GM10248 (cell line): ENCODE data around the gene OLFM4.

Experiments used
- CTCF ChIA-PET: fragments of 300-600 bp; sonication (Branson Sonifier 250); formaldehyde crosslinking; extraction: SDS; loops from one replicate; lab custom pipeline; 2021; ENCODE audit warnings: antibody characterized with exemption; lab: Yijun Ruan, JAX
- POLR2A ChIA-PET: fragments of 350-650 bp; sonication (Branson Sonifier 250); formaldehyde crosslinking; extraction: SDS; loops from one replicate; lab custom pipeline; 2020; ENCODE audit warnings: antibody characterized with exemption; lab: Yijun Ruan, JAX
- DNase-seq: peaks from one replicate; pipeline ENCODE4 v3.0.0; 2012; ENCODE audit errors: extremely low spot score
- TF ChIP-seq, protein P1 (sequence below): IDR thresholded peaks from 2 replicates; pipeline ENCODE4 v1.5.1; 2012; ENCODE audit warnings: mild to moderate bottlenecking, low read depth; ENCODE audit errors: extremely low read depth, missing control alignments, control extremely low read depth

The OLFM4 gene

DNA sequence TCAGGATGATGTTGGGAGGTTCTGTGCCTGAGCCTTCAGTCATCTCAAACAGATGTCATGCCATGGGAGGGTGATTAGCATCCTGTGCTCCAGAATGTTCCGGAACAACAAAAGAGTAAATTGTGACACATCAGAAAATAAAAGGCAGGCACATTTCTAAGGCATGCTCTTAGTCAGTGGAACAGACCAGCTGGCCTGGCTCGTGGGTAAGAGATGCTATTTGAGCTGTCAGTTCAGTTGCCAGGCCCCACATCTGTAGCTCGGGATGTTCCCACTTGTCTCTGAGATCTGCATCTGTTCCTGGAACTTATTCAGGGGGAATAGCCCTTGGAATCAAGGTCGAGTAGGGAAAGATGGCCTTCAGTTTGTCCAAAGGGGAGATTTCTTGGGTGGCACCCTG lies 26.0 kb downstream of the OLFM4 start:
- ChIA-PET CTCF (no interaction called here), POLR2A (no interaction called here)
- TF ChIP-seq, protein P1, sequence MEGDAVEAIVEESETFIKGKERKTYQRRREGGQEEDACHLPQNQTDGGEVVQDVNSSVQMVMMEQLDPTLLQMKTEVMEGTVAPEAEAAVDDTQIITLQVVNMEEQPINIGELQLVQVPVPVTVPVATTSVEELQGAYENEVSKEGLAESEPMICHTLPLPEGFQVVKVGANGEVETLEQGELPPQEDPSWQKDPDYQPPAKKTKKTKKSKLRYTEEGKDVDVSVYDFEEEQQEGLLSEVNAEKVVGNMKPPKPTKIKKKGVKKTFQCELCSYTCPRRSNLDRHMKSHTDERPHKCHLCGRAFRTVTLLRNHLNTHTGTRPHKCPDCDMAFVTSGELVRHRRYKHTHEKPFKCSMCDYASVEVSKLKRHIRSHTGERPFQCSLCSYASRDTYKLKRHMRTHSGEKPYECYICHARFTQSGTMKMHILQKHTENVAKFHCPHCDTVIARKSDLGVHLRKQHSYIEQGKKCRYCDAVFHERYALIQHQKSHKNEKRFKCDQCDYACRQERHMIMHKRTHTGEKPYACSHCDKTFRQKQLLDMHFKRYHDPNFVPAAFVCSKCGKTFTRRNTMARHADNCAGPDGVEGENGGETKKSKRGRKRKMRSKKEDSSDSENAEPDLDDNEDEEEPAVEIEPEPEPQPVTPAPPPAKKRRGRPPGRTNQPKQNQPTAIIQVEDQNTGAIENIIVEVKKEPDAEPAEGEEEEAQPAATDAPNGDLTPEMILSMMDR = no peak
- no peak for DNase-seq

DNA sequence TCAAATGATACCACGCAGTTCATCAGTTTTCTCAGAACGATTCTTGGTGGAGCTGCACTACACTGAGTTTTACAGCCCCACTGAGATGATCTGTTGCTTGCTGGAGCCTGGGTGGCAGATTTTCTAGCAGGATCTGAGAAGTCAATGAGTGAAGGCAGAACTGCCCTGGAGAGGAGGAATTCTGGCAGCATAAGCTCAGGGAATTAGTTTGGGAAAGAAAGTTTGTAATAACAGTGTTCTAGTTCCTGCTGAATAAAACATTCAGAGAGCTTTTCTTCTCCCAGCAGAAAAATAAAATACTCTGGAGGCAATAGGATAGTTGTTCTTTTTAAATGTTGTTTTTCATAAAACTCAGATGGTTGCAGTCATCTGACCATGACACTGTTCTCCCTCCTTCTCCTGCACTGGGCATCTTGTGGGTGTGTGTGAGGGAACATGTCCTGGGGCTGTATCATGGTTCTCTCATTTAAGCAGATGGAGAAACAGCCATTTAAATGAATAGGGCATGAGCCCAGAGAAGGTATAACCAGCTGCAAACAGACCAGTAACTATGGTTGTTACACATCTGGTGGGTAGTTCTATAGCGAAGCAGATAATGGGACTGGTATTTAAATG lies 29.6 kb downstream of the OLFM4 start:
- TF ChIP-seq, protein P1 = no peak
- DNase-seq = no peak
- POLR2A ChIA-PET = no interaction called here
- CTCF ChIA-PET = interaction anchor here (1.4 kb wide), 1 partner anchor 11 kb away, joined by 5 read pairs; no protein-coding TSS in a partner anchor

DNA sequence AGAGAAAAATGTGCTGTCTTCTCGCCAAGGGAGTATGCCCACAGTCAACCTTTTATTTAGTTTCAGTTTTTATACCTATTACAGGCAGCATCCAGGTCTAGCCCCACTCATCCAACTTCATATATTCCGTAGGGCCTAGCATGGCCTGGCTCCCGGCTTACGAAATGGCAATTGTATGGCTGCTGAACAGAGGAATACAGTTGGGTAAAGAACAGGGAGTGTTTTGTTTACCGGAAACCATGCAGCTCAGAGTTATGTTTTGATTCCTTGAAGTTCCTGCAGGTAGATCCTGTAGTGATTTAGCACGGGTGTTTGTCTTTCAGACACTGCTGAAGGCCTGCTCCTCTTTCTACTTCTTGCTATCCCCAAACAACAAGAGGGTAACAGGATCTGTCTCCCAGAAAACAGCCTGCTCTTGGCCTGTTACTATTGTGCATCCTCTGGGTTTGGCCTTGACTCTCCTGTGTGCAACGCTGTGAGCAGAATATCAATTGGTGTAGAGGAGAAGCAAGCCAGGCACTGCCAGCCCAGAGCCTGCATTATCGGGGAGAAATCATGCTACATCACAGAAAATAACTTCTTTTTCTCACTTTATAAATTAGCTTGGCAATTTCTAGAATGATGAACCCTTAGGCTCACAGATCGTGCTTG lies 32.4 kb downstream of the OLFM4 start:
- TF ChIP-seq, protein P1 = no peak
- ChIA-PET POLR2A (no interaction called here), CTCF (interaction anchor here (2.2 kb wide), 1 partner anchor 9 kb away, joined by 6 read pairs; no protein-coding TSS in a partner anchor)
- DNase-seq = no peak

DNA sequence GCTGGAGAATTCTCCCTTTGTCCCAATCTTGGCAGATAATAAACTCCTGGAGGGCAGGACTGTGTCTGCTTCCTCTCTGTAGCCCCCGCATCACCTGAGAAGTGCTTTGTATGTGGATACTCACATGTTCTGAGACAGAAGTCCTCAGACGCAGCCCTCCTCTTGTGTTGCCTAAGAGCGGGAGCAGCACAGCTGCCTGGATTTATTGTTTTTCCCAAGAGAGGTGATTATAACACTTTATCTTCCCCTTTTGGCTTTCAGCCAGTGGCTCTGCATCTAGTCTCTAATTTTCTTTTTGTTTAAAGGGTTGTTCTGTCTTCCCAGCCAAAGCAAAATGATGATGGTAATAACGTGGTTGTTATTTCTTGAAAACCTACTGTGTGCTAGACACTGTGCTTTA lies 36.1 kb downstream of the OLFM4 start:
- ChIA-PET POLR2A (no interaction called here), CTCF (no interaction called here)
- no peak for DNase-seq
- TF ChIP-seq, protein P1 = no peak

DNA sequence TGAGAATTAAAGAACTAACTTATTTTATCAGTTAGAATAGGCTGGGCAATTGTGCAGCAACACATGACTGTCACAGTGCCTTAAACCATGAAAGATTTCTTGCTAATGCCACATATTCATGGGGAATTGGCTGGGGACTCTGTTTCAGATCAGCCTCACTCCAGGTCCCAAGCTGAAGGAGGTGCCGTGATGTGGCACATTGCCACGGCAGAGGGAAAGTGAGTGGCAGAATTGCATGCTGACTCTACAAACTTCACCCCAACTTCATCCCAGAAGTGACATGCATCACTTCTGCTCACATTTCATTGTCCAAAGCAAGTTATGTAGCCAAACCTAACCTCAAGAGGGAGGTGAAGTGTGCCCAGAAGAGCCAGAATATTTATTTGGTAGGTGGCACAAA lies 37.8 kb downstream of the OLFM4 start:
- POLR2A ChIA-PET = no interaction called here
- TF ChIP-seq, protein P1 = no peak
- CTCF ChIA-PET = interaction anchor here (1.1 to 1.2 kb wide), 2 partner anchors 9 to 17 kb away, joined by 3 to 4 read pairs; no protein-coding TSS in a partner anchor
- no peak for DNase-seq

DNA sequence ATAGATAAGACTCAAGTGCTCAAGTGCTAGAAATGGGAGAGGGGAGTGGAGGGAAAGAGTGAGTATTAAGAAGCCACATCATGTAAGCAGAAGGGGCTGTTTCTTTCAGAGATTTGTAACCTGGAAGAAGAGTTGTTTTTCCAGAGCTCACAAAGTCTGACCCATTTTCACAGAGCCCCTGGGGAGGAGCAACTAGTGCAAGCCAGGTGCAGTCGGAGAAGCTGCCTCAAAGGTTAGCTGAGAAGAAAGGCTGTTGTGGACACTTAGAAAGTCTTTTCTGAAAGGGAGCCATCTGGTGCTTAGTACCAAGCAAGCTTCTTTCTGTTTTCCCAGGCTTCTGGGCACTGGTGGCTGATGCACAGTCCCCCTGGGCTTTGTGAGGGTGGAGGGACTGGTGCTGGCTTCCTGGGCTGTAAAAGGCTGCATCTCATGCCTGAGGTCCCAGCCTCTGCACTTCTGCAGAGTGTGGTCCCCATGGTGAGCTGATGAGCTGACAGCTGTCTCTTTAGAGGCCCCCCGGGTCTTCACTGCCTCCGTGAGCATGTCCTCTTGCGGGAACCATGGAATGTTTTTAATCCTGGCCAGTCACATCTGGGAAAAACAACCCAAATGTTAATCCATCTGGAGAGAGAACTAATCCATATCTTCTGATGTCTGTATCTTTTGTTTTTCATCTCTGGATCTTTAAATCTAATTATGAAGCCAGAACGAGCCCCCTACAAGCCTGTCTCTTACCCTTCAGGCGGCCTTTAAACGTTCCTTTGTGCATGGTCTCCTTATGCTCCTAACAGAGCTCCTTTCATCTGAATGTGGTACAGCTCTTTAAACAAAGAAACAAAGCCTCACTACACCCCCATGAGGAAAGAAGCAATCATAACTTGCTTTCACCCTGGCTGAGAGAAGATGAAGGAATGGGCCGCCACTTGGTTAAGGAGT lies 40.2 kb downstream of the OLFM4 start:
- no peak for DNase-seq
- POLR2A ChIA-PET = no interaction called here
- CTCF ChIA-PET = interaction anchor here (1.7 kb wide), 1 partner anchor 11 kb away, joined by 5 read pairs; no protein-coding TSS in a partner anchor
- TF ChIP-seq, protein P1 = no peak
